Measurements from ENCODE around the gene TMCO4.
"Not testable (repeated sequence)": the region's sequence is repeated elsewhere in the genome, so short reads cannot be mapped to it uniquely, and the experiment has no call there.

TMCO4 gene

DNA sequence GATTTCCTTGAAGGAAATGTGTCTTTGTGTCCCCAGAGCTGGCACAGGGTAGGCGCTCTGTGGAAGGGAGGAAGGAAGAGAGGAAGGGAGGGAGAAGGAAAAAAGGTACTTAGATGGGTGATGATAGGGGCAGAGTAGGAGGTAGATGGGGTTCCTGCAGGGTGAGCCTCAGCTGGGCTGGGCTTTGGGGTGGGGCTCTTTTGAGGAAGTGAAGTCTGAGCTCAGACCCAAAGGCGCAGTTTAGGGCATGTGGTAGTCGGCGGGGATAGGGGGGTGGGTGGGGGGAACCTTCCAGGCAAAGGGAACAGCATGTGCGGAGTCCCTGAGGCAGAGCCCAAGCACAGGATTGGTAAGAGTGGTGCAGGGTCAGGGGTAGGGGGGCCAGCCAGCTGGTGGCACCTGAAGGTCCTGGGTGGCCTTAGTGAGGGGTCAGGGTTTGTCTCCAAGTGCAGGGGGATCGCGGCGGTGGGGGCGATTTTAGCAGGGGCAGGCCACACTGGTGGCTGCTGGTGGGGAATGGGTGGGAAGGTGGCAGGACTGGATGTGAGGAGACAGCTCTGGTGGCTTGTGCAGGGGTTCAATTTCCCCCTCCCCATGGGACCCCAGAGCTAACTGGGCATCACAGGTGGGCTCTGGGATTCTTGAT, 143.5 kb downstream of the TMCO4 start:
- no peak for DNase-seq (ENCODE audit: low spot score)

DNA sequence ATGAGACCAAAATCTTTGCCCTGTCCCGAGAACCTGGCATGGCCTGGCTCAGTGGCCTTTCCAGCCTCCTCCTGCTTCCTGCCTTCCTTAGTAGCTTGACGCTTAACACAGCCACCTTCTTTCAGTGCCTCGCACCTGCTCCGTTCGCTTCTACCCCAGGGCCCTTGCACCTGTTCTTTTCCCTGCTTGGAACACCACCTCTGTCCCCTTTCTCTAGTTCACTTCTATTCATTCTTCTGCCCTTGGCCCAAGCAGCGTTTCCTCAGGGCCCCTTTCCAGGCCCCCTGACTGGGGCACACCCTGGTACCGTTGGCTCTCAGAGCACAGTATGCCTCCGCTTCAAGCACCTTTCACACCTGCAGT, 144.0 kb downstream of the TMCO4 start:
- no peak for DNase-seq (ENCODE audit: low spot score)

DNA sequence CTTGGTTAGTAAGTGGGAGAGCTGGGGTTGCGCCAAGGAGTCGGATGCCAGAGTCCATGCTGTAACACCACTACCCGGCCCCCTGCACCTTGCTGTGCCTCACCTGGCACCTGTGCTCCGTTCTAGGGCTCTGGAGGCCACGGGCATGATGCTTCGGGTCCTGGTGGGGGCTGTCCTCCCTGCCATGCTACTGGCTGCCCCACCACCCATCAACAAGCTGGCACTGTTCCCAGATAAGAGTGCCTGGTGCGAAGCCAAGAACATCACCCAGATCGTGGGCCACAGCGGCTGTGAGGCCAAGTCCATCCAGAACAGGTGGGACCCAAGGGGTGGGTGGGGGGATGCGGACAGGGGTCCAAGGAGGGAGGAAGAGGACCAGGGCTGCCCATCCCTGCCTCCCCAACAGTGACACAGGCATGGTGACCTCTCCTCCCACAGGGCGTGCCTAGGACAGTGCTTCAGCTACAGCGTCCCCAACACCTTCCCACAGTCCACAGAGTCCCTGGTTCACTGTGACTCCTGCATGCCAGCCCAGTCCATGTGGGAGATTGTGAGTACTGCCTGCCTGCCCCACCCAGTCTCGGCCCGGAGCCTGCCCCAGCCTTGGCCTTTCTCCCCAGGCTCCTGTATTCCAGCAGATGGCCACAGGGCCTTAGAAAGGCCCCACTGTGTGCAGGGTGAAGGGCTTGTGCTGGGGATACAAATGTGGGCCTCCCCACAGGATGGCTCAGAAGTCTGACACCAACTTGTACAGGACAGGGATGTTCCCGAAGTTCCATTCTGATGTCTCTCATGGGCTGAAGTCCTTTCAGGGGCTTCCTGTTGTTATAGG, 144.6 kb downstream of the TMCO4 start:
- no peak for DNase-seq (ENCODE audit: low spot score)

DNA sequence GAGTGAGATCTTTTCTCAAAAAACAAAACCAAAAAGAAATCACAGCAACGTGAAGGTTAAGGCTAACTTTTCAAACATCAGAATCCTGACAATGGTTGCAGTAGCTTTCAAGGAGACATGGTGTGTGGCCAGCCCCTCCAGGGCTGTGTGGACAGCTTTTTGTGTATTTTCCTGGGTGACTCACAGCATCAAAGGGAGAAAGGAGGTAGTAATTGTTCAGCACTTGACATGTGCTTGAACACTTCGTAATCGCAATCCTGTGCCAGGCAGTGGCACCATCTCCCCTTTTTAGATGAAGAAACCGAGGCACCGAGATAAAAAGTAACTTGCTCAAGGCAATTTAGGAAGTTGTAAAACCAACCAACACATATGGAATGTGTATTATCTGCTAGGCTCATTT, 145.3 kb downstream of the TMCO4 start:
- peak; percentile 61 for DNase-seq (ENCODE audit: low spot score)

DNA sequence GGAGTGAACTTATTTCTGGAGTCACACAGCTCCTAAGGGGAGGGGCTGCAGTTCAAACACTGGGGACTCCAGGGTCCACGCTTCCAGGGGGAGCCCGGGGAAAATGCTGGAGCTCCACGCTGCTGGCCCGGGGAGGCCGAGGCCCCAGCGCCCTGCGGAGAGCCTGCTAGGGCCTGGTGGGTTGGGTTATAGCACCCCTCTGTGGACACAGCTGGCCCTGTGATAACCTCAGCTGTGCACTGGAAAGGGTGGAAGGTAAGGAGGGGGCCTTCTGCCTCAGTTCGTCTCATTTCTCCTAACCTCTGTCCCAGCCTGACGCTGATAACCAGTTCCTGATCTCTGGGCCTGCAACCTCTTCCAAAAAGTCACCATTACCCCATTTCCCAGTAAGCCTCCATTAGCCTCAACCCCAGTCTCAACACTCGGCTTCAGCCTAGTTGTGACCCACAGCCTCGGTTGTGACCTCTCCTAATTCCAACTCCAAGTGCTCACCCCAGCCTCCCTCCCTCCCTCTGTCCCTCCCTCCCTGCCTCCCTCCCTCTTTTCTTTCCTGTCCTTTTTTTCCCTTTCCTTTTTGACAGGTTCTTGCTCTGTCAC, 148.5 kb downstream of the TMCO4 start:
- DNase-seq (ENCODE audit: low spot score) = no peak

DNA sequence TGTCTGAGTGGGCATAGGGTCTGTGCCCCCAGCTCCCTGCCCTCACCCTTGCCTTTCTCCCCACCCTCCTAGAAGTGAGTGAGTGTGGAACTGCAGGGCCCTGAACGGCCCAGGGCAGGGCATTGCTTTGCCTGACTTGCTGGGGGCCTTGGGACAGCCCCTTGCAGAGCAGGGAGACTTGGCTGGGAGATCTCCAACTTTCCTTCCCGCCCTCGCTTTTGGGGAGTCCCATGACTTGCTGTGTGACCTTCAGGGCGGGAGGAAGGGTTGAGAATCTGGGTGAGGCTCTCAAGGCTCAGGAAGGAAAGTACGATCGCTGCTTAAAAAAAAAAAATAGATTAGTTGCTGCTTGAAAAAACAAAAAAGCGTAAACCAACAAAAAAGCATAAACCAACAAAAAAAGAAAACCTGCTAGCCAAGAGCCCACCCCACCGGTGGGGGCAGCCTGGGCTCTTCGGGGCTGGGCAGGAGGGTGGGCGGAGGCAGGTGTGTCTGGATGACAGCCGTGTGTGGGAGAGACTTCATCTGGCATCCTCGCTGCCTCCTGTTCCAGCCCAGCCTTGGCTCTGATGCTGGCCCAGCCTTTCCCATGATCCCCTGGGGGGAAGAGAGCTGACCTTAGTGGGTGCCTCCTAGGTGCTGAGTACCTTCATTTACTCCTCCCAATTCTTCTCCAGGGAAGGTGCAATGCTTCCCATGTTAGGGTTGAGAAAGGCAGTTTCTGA, 149.1 kb downstream of the TMCO4 start:
- DNase-seq (ENCODE audit: low spot score) = no peak

DNA sequence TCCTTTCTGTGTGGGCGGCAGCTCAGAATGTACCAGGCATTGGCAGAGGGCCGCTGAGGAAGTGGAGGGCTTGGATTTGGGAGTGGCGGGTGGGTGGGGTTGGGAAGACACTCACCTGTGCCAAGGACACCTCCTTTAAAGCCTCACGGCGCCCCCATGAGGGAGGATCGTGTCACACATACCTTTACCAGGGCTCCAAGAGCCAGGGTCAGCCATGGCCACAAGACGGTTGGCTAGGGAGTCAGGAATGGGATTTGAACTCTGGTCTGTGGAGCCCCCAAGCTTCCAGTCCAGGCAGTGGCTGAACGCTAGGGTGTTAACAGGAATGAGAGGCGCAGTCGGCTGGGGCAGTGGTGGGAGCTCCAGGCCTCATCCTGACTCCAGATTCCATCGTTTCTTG, 151.0 kb downstream of the TMCO4 start:
- DNase-seq (ENCODE audit: low spot score) = no peak

DNA sequence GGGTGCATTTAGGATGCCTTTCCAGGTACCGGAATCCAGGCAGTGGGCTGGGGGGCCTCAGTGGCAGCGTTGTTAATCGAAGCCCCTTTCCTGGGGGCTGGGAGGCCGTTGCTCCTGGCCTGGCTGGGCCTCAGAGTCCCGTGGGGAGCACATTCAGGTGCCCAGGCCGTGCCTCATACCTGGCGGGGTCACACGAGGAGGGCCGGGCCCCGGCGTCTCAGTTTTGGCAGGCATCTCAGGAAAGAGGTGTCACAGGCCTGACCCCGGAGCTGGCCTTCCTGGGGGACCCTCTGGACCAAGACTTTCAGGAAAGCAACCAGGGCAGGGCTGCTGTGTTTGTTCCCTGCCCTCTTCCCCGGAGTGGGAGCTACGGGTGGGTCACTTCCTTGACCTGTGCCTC, 151.5 kb downstream of the TMCO4 start:
- no peak for DNase-seq (ENCODE audit: low spot score)

DNA sequence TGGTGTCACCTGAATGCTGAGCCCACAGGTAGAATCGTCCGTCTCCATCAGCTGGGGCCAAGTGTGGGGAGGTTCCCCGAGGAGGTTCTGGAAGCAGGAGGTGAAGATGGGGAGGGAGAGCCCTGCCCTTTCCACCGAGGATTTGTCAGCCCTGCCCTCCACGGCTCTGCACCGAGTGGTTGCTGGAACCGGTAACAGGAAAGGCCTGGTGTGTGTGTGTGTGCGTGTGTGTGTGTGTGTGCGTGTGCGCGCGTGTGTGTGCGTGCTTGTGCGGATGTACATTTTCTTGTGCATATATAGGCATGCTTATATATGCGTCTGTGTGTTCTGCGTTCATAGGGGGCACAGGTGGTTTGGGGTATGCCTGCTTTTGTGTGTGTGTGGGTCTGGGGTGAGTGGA, 152.1 kb downstream of the TMCO4 start:
- no peak for DNase-seq (ENCODE audit: low spot score)

DNA sequence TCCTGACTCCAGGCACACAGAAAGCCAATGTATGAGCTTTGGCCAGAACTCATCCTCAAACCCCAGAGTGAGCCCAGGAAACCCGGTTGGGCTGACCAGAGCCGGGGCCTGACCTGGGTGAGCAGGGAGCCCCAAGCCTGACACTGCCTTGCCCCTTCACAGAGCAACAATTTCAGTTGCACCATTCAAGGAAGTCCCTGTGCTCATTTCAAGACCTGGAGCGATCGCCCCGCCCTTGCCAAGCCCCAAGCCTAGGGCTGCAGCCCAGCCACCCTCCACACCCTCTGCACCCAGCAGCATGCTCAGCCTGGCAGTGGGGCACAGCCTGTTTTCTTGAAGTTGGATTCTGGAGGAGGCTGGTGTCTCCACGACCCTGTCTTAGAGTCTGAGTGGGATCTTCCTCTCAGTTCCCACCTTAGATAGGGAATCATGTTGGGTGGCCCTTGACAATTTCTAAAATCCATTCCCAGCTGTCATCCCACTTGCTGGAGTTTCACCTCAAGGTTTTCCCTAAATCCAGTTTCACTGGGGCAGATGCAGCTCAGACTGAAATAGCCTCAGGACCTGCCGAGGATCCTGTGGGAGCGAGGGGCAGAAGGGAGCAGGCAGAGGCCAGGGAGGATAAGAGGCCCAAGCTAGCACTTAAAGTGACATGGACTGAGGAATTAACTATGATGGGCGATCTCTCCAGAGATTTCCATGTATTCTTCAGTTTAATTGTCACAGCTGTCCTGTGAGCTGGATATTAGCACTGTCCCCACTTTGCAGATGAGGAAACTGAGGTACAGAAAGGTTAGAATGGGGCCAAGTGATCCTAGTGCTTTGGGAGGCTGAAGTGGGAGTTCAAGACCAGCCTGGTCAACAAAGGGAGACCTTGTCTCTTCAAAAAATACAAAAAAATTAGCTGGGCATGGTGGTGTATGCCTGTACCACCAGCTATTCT, 153.1 kb downstream of the TMCO4 start:
- no peak for DNase-seq (ENCODE audit: low spot score)

DNA sequence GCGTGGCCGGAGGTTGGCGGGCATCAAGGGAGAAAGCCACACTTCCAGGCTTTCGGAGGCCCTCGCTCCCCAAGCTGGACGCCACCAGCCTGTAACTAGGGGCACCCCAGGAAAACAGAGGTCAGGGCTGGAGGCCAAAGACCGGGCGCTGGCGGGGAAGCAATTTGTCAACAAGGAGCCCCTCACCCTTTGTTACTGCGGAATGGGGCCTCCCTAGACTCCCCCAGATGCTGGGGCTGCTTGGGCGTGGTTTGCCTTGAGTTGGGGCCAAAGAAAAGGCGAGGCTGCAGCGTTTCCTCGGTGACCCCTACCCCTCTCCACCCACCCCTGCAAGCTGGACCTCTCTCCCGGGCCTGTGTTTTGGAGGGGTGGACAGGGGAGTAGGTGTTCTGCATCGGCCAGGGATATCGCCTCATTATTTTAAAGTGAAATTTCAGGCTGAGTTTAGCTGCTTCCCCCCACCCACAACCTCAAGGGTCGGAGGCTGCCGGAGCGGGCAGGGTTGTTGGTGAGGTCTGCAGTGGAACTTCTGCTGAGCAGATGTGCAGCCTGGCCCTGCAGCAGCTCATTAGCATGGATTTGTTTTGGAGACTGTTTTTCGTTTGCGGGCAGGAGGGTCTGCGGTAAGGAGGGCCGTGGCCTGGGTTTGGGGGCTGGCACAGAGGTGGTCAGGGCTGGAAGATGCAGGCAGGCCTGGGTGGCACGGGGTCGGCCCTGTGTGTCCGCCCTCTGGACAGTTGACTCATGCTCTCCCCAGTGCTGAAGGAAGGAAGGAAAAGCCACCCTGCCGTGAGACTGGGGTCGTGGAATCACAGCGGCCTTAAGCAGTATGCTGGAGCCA, 154.1 kb downstream of the TMCO4 start:
- DNase-seq (ENCODE audit: low spot score) = no peak

DNA sequence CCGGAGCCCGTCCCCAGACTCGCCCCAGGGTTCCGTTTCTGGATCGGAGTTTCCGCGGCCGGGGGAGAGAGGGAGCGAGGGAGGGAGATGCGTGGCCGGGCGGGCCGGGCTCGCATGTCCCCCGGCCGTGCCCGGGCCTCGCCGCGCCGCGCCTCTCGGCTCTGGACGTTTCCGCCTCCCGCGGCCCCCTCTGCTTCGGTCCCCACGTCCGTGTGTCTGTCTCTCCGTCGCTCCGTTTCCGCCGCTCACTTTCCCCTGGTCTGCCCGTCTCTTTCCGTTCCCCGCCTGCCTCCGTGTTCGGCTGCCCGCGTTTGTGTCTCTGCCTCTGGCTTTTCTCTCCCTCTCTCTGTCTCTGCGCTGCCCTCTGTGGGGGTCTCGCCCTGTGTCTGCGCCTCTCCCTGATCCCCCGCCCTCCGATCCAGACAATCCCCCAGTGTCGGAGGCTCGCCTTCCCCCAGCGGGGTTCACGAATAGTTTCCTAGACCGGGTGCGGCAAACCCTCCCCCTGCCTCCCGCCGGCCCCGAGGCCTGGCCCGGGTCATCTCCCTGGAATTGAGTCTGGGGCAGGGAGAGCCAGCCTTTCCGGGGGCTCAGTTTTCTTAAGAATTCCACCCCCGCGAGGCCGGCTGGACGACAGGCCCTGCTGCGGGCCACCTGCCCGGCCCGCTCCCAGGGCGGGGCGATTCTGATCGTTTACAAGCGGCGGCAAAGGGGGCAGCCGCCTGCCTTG, 154.9 kb downstream of the TMCO4 start:
- DNase-seq (ENCODE audit: low spot score) = peak; percentile 64

DNA sequence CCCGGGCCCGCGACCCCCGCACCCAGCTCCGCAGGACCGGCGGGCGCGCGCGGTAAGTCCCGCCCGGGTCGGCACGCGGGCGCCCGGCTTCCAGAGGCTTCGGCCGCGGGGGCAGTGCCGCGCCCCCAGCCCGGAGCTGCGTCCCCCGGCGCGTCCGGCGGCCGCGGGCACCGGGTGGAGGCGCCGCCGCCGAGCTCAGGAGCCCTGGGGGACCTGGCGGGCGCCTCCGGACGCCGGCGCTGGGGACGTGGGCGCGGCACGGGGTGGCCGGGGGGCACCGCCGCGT, 155.4 kb downstream of the TMCO4 start:
- DNase-seq (ENCODE audit: low spot score) = no peak

DNA sequence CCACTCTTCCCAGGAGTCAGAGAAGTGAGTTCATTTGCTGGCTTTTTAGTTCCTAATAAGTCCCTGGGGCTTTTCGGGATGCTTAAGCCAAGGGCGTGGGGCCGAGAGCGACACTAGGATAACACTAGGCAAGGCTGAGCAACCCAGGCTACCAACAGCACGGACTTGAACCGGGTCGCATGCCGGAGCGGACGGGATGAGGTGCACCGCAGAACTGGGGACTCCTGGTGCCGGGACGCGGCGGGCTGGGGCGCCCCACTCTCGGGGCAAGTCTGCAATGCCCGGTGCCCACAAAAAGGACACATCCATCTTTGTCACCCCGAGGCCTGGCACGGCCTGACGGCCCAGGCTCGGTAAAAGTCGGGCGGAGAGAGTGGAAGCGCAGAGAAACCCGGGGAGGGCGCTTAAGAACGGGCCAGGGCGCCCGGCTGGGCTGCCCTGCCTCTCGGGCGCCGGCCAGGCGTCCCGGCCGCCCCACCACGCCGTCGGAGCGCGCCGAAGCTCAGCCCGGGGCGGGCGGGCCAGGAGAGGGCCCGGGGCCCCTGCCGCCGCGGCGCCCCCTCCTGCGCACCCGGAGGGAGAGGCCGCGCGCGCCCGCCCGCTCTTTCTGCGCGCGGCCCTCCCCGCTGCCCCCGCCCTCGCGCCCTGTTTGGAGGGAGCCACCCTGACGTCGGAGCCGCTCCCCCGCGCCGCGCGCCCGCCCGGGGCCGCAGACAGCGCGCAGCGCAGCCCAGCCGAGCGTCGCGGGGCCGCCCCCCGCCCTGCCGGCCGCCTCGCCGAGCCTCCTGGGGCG, 155.9 kb downstream of the TMCO4 start, which contains the start of gene NBL1:
TSS of gene NBL1 (plus strand) at position 710 of the 793 bp plus-strand sequence. CDS start 10,720 bp downstream, outside the sequence.
- no peak for DNase-seq (ENCODE audit: low spot score)

DNA sequence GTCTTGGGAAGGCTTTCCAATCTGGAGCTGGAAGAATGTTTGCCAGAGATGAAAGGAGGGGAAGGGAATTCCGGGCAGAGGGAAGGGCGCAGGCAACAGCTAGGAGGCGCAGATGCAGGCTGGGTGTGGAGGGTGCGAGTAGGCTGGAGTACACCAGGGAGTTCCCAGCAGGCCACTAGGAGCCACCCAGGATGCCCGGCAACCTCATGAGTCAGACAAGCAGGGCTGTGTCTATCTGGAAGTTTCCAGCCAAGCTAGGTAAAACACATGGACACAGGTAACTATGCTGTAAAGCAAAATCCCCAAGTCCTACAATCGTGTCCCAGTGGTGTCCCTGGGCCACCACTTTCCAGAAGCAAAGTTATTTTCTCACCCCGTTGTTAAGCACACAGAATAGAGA, 156.6 kb downstream of the TMCO4 start:
- peak; percentile 84 for DNase-seq (ENCODE audit: low spot score)

DNA sequence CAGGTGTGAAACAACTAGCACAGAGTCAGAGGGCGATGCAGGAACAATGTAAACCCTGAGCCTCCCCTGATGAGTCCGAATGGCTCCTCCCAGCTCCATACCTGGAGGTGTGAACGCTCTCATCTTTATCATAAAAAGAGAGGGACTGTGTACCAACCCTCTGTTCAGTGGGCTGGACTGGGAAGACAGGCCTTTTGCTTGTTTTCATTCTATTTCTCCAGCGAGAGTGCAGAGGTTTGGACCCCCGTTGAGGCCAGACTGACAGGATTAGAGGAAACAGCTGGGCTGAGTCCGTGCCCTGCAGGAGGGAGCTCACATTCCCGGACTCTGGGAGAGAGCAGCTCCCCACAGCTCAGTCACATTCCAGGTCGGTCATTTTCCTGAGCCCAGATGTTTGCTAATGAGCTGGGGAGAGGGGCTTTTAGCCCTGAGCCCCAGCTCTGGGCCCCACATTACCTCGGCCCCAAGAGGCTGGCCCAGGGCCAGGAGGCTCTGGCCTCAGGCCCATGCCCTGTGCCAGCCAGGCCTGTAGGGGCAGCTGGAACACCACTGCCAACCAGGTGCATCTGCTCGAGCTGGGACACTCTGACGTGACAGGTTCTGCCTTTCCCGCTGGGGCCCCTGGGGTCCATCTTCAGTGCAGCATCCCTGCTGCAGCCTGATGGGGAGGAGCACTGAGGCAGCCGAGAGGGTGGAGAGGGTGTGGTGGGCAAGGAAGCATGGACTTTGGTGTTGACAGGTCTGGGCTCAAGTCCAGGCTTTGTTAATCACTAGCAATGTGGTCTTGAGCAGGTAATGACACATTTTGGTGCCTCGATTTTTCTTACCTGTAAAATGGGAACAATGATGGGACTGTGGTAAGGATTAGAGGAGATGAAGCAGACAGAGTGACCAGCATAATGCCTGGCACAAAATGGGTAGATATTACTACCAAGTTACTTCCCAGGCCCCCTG, 159.1 kb downstream of the TMCO4 start:
- no peak for DNase-seq (ENCODE audit: low spot score)

DNA sequence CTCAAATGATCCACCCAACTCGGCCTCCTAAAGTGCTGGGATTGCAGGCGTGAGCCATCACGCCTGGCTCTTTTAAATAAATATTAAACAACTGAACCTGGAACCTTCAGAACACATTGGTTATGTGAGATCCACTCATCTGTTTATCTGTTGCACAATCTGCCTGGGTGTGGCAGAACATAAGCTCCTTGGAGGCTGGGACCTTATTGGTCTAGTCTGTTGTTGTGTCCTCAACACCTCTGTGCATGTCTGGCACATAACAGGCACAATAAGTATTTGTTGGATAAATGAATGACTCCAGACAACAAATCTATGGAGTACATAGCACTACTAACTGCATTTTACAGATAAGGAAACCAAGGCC, 159.7 kb downstream of the TMCO4 start:
- no peak for DNase-seq (ENCODE audit: low spot score)

DNA sequence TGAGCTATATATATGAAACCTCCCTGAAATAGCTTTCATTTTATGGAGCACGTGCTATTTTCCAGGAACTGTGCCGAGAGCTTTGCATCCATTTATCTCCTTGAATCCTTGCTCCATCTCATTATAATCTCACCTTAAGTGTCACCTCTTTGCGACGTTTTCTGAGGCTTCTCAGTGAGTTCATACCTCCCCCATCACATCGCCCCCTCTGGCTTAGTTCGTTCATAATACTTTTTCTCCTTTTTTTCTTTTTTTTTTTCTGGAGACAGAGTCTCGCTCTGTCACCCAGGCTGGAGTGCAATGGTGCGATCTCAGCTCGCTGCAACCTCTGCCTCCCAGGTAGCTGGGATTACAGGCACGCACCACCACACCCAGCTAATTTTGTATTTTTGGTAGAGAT, 160.5 kb downstream of the TMCO4 start:
- not testable (repeated sequence) for DNase-seq (ENCODE audit: low spot score)

All from SW480 (cell line).